H1 (cell line): ENCODE measurements around the gene ZNF555. TPM values are rescaled to one million over a fixed set of nuclear protein-coding genes. Genes with fewer than 3 reads are reported as not detected.

Experiments
- BRCA1 ChIP-seq: IDR thresholded peaks from 2 replicates; pipeline ENCODE4 v1.6.1; 2012; ENCODE audit warnings: low read depth, low read length, improper control_type of control experiment
- CEBPB ChIP-seq: IDR thresholded peaks from 2 replicates; pipeline ENCODE4 v1.6.1; 2012; ENCODE audit warnings: low read depth, low read length
- polyA plus RNA-seq, 7 experiments: library from polyadenylated mRNA; depleted of rRNA in 3 of 7; stranded (reverse) in 5 of 7; unstranded in 2 of 7; fragments of >200 nt in 5 of 7; fragments of 200-250 nt in 2 of 7; gene quantifications; 1 replicate in 5 of 7; 2 replicates in 1 of 7; 4 replicates in 1 of 7; pipeline versions ENCODE4 v1.2.1 to v1.2.3, GENCODE V29; 2011 to 2013; ENCODE audit warnings: missing spikeins in 2 of 7, mixed read lengths in 2 of 7
- total RNA-seq: library from RNA; stranded (reverse); fragmentation: NEBNext Ultra II Directional; extraction: Animal tissue kit (Norgen Biotek cat#: 25700); gene quantifications from 2 replicates; pipeline ENCODE4 v1.2.1, GENCODE V29; 2021
- TF ChIP-seq, protein P1 (sequence below): IDR thresholded peaks from 2 replicates; pipeline ENCODE4 v1.6.1; 2012; ENCODE audit warnings: inconsistent platforms
- TF ChIP-seq, protein P2 (sequence below): IDR thresholded peaks from 2 replicates; pipeline ENCODE4 v1.6.1; 2012; ENCODE audit warnings: low read length, inconsistent platforms

Gene ZNF555
- total and polyA plus RNA-seq, 2 of the 8 experiments (the other 6 are each of a cell fraction or from before 2014, with no cell fraction given): 1.6 to 5.7 TPM

DNA sequence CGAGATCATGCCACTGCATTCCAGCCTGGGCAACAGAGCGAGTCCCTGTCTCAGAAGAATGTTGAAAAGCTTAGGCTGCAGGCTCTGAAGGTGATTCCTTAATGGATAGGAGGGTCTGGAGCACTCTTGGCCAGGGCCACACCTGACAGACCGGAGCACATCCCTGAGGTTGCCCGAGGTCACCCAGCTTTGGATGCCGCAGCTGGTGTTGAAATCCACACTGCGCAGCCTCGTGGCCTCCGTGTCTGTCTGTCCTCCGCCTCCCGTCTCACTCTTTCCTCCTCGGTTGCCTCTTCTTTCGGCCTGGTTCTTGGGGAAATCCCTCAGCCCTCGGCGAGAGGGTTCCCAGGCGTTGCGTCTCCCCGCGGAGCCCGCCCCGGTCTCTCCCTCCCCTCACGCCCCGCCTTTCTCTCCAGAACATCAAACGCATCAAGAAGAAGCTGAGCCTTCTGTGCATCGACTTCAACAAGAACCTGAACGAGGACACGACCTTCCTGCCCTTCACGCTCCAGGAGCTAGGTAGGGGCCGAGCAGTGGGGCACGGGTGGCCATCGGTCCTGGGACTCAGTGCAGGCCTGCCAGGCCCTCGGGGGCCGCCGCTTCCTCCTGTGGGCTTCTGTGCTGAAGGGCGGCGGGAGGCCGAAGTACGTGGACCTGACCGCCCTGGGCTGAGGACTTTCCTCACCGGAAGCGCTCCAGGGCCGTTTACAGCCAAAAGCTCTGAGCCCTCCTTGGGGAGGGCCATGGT, 41.8 kb upstream of the ZNF555 start (continued):
- TF ChIP-seq CEBPB (no peak), BRCA1 (no peak)
- TF ChIP-seq, protein P1, sequence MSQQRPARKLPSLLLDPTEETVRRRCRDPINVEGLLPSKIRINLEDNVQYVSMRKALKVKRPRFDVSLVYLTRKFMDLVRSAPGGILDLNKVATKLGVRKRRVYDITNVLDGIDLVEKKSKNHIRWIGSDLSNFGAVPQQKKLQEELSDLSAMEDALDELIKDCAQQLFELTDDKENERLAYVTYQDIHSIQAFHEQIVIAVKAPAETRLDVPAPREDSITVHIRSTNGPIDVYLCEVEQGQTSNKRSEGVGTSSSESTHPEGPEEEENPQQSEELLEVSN: no peak
- TF ChIP-seq, protein P2, sequence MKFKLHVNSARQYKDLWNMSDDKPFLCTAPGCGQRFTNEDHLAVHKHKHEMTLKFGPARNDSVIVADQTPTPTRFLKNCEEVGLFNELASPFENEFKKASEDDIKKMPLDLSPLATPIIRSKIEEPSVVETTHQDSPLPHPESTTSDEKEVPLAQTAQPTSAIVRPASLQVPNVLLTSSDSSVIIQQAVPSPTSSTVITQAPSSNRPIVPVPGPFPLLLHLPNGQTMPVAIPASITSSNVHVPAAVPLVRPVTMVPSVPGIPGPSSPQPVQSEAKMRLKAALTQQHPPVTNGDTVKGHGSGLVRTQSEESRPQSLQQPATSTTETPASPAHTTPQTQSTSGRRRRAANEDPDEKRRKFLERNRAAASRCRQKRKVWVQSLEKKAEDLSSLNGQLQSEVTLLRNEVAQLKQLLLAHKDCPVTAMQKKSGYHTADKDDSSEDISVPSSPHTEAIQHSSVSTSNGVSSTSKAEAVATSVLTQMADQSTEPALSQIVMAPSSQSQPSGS: no peak
